Measurements from ENCODE around the gene WNT11. TPM values are rescaled to one million over a fixed set of nuclear protein-coding genes. Genes with fewer than 3 reads are reported as not detected.
A peak's percentile ranks its signal among the peaks of the same experiment; 100 is the strongest.

Gene WNT11
- total and polyA plus RNA-seq, 2 experiments from 2014 or later, result not detected

DNA sequence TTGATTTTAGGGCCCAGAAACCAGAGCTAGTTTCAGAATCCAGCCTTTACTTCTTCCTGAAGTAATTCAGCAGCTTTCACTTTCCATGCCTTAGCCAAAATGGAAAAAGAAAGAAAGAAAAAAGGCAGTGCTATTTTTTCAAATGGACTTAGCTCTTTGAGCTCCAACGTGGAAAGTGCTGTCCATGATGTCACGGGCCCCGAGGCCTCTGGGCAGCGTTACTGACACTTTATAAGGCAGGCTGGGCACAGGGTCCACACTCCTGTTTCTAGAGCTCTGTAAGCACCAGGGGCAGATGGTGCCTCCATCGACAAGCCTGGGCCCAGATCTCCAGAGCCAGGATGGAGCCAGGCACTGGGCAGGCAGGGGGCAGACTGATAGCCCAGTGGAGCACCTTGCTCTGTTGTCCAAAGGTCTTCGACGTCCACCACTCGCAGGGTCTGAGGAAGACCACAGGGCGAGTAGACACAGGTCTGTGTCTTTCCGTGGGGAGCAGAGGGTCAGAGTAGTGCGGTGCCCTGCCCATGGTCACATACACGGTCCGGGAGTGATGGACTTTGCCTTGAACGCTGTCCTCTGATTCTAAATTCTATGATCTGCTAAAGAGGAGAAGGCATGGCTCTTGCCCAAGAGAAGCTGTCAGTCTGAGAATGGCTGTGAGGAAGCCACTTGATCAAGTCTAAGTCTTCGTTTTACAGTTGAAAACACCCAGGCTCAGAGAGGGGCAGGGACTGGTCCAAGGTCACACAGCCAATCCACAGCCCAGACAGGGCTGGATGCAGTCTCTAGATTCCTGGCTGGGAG, 22.0 kb upstream of the WNT11 start:
- Histone ChIP-seq H3K9ac (no peak overlapping the region), H3F3A (ENCODE audit: insufficient read depth) (no peaks in the 10 kb centered on the region), H3K9me3 (ENCODE audit: low read depth) (no peaks in the 10 kb centered on the region), H4K20me1 (ENCODE audit: insufficient read depth) (no peaks in the 10 kb centered on the region), H3K4me3 (no peak overlapping the region), H3K9me2 (ENCODE audit: insufficient read depth) (no peaks in the 10 kb centered on the region), H3K36me3 (ENCODE audit: low read depth) (no peaks in the 10 kb centered on the region), H3K4me1 (ENCODE audit: insufficient read depth) (no peaks in the 10 kb centered on the region), H3K27me3 (replicated peaks; ENCODE audit: insufficient read depth) (no peaks in the 10 kb centered on the region), H2AFZ (no peak overlapping the region), H3K79me2 (ENCODE audit: insufficient read depth) (no peaks in the 10 kb centered on the region), H3K4me2 (ENCODE audit: unreplicated experiment) (no peak overlapping the region), H3K27ac (no peak overlapping the region)
- 65 to 66% methylated on average over 15 of the region's 15 CpGs for WGBS, 2 experiments (ENCODE audit: low coverage in 1 of 2, low lambda C conversion rate in 2 of 2, missing lambda C conversion rate in 2 of 2)
- no peak for TF ChIP-seq EZH2phosphoT487 (IDR thresholded peaks at IDR 0.05; ENCODE audit: insufficient read depth, low read depth)
- in situ Hi-C loops (cut with MboI), result no loop called here
- no peak for DNase-seq

DNA sequence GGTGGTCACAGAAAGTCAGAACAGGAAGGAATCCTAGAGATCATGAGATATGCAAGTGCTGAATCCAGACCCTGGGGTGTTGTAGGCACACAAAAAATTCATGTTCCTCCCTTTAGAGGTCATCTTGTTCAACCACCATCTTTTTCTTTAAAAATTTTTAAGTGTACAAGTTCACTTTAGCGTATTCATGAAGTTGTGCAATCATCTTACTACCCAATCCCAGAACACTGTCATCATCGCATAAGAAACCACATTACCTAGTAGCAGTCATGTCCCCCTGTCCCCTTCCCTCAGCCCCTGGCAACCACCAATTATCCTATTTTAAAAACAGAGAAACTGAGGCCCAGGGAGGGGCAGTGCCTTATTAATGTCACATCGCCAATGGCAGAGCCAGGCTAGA, 20.3 kb upstream of the WNT11 start:
- no peaks in the 10 kb centered on the region for H3K27me3 ChIP-seq (replicated peaks; ENCODE audit: insufficient read depth)
- H3K79me2 ChIP-seq (ENCODE audit: insufficient read depth), result no peaks in the 10 kb centered on the region
- no peaks in the 10 kb centered on the region for H3K4me1 ChIP-seq (ENCODE audit: insufficient read depth)
- no peaks in the 10 kb centered on the region for H3K9me3 ChIP-seq (ENCODE audit: low read depth)
- no peak overlapping the region for H3K27ac ChIP-seq
- H2AFZ ChIP-seq, result no peak overlapping the region
- in situ Hi-C loops (cut with MboI), result no loop called here
- DNase-seq, result no peak
- no peak overlapping the region for H3K4me3 ChIP-seq
- no peaks in the 10 kb centered on the region for H3K36me3 ChIP-seq (ENCODE audit: low read depth)
- no peaks in the 10 kb centered on the region for H3K9me2 ChIP-seq (ENCODE audit: insufficient read depth)
- no peak overlapping the region for H3K9ac ChIP-seq
- H3F3A ChIP-seq (ENCODE audit: insufficient read depth), result no peaks in the 10 kb centered on the region
- TF ChIP-seq EZH2 (IDR thresholded peaks at IDR 0.05; ENCODE audit: insufficient read depth, poor library complexity, severe bottlenecking) (no peak), EZH2phosphoT487 (IDR thresholded peaks at IDR 0.05; ENCODE audit: insufficient read depth, low read depth) (no peak)
- no peaks in the 10 kb centered on the region for H4K20me1 ChIP-seq (ENCODE audit: insufficient read depth)
- 93 to 98% methylated on average over 3 of the region's 3 CpGs for WGBS, 2 experiments (ENCODE audit: low coverage in 1 of 2, low lambda C conversion rate in 2 of 2, missing lambda C conversion rate in 2 of 2)
- H3K4me2 ChIP-seq (ENCODE audit: unreplicated experiment), result no peak overlapping the region

DNA sequence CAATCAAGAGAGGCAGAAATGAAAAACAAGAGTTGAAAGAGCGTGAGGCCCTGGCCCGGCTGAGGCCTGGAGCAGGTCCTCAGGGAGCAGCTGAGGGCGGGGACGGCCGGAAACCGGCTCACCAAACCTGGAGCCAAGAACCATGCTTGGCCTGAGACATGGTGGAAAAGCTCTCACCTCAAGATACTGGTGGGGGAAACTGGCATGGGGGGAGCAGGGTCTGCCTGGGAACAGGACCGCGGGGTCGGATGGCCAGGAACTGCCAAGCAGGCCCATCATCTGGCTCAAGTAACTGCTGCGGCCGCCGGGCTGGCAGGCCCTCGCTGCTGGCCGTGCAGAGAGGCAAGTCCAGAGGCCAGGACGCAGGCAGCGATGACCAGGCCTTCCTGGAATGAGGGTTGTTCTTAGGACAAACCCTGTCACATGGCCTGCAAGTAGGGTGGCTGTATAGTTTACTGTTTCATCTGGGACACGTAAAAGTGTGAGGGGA, 18.9 kb upstream of the WNT11 start:
- Histone ChIP-seq H3K4me2 (ENCODE audit: unreplicated experiment) (no peak overlapping the region), H3K79me2 (ENCODE audit: insufficient read depth) (no peaks in the 10 kb centered on the region), H3K9me2 (ENCODE audit: insufficient read depth) (no peaks in the 10 kb centered on the region), H2AFZ (no peak overlapping the region), H3K27me3 (replicated peaks; ENCODE audit: insufficient read depth) (no peaks in the 10 kb centered on the region), H3K36me3 (ENCODE audit: low read depth) (no peaks in the 10 kb centered on the region), H3K4me3 (no peak overlapping the region), H4K20me1 (ENCODE audit: insufficient read depth) (no peaks in the 10 kb centered on the region), H3K27ac (no peak overlapping the region), H3F3A (ENCODE audit: insufficient read depth) (no peaks in the 10 kb centered on the region), H3K9me3 (ENCODE audit: low read depth) (no peaks in the 10 kb centered on the region), H3K9ac (no peak overlapping the region), H3K4me1 (ENCODE audit: insufficient read depth) (no peaks in the 10 kb centered on the region)
- TF ChIP-seq EZH2phosphoT487 (IDR thresholded peaks at IDR 0.05; ENCODE audit: insufficient read depth, low read depth) (no peak), EZH2 (IDR thresholded peaks at IDR 0.05; ENCODE audit: insufficient read depth, poor library complexity, severe bottlenecking) (no peak)
- WGBS, 2 experiments (ENCODE audit: low coverage in 1 of 2, low lambda C conversion rate in 2 of 2, missing lambda C conversion rate in 2 of 2), result 76 to 79% methylated on average over 16 to 17 of the region's 17 CpGs
- peak; percentile 23 for DNase-seq
- in situ Hi-C loops (cut with MboI), result no loop called here

DNA sequence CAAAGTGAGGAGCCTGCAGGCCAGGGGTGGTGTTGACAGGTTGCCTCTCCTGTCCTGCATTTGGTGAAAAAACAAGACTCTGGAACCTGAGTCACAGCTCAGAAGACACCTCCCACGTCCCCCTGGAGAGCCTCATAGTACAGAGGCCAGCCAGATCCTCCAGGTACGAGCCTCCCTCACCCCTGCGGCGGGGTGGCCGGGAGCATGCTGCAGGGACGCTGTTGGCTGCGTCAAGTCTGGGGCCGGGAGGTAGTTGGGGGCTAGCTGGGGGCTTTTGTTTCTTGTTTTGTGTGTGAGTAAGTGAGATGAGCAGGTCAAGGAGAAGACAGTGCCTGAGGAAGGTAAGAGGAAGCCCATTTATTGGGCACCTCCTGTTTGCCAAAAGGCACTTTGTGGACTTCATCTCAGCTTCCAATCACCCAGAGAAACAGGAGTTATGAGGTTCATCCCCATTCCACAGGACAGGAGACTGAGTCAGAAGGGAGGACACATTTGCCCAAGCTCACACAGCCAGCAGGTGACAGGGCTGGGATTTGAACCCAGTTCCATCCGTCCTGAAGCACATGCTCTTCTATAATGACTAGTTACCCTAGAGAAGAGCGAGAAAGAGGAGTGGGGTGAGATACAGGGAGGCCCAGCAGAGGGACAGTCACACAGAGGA, 18.3 kb upstream of the WNT11 start:
- no peak for TF ChIP-seq EZH2phosphoT487 (IDR thresholded peaks at IDR 0.05; ENCODE audit: insufficient read depth, low read depth)
- no peak for TF ChIP-seq EZH2 (IDR thresholded peaks at IDR 0.05; ENCODE audit: insufficient read depth, poor library complexity, severe bottlenecking)
- H3F3A ChIP-seq (ENCODE audit: insufficient read depth), result no peaks in the 10 kb centered on the region
- H3K9me2 ChIP-seq (ENCODE audit: insufficient read depth), result no peaks in the 10 kb centered on the region
- H2AFZ ChIP-seq, result no peak overlapping the region
- no peak overlapping the region for H3K9ac ChIP-seq
- H4K20me1 ChIP-seq (ENCODE audit: insufficient read depth), result no peaks in the 10 kb centered on the region
- no peaks in the 10 kb centered on the region for H3K36me3 ChIP-seq (ENCODE audit: low read depth)
- in situ Hi-C loops (cut with MboI), result no loop called here
- no peak overlapping the region for H3K4me2 ChIP-seq (ENCODE audit: unreplicated experiment)
- H3K4me3 ChIP-seq, result no peak overlapping the region
- H3K9me3 ChIP-seq (ENCODE audit: low read depth), result no peaks in the 10 kb centered on the region
- H3K4me1 ChIP-seq (ENCODE audit: insufficient read depth), result no peaks in the 10 kb centered on the region
- H3K27me3 ChIP-seq (replicated peaks; ENCODE audit: insufficient read depth), result no peaks in the 10 kb centered on the region
- H3K27ac ChIP-seq, result no peak overlapping the region
- WGBS, 2 experiments (ENCODE audit: low coverage in 1 of 2, low lambda C conversion rate in 2 of 2, missing lambda C conversion rate in 2 of 2), result 69 to 75% methylated on average over 10 of the region's 10 CpGs
- H3K79me2 ChIP-seq (ENCODE audit: insufficient read depth), result no peaks in the 10 kb centered on the region
- no peak for DNase-seq

All from GM23248 (cell line).